ENCODE measurements around the gene KAZN. TPM values are rescaled to one million over a fixed set of nuclear protein-coding genes. Genes with fewer than 3 reads are reported as not detected.

KAZN gene
- polyA plus RNA-seq, 2 of the 4 experiments (the other 2 are of a cell fraction) = 1.3 to 1.9 TPM

DNA sequence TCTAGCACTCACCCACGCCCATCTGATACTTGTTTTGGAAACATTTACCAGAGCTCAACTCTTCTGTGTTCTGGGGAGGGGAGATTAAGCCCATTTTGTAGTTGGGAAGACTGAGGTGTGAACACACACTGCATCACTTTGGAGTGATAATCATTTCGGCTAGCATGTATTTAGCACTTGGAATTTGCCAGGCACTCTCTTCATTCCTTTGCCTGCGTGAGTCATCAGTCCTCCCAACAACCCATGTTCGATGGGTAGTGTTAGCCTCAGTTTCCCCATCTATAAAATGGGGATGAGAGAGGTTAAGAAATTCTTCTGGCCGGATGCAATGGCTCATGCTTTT is 372.3 kb downstream of the KAZN start:
- ATAC-seq (no peak), DNase-seq (ENCODE audit: low read depth in 1 of 2, low spot score in 1 of 2) (no peak), FAIRE-seq (no peak)
- Histone ChIP-seq H3K4me3 (no peak overlapping the region), H3K9me3 (no peaks in the 10 kb centered on the region), H3K27ac (no peak overlapping the region), H3K4me1 (0 out of 3 replicates have a peak, but pooled peaks cover 4% of the 10 kb centered on the region), H3K4me2 (no peak overlapping the region)
- no peak for TF ChIP-seq CEBPB (IDR thresholded peaks at IDR 0.05)
- TF ChIP-seq CHD2 (IDR thresholded peaks at IDR 0.05; ENCODE audit: low read length, partially characterized antibody) = no peak
- no peak for TF ChIP-seq MAZ (IDR thresholded peaks at IDR 0.05; ENCODE audit: borderline replicate concordance, low read depth, low read length)
- no peak for TF ChIP-seq HDAC2 (IDR thresholded peaks at IDR 0.05)
- TF ChIP-seq KDM1A (IDR thresholded peaks at IDR 0.05; ENCODE audit: low read depth) = no peak
- no peak for TF ChIP-seq ESRRA (IDR thresholded peaks at IDR 0.05; ENCODE audit: borderline replicate concordance, low read length)
- TF ChIP-seq, protein P1, sequence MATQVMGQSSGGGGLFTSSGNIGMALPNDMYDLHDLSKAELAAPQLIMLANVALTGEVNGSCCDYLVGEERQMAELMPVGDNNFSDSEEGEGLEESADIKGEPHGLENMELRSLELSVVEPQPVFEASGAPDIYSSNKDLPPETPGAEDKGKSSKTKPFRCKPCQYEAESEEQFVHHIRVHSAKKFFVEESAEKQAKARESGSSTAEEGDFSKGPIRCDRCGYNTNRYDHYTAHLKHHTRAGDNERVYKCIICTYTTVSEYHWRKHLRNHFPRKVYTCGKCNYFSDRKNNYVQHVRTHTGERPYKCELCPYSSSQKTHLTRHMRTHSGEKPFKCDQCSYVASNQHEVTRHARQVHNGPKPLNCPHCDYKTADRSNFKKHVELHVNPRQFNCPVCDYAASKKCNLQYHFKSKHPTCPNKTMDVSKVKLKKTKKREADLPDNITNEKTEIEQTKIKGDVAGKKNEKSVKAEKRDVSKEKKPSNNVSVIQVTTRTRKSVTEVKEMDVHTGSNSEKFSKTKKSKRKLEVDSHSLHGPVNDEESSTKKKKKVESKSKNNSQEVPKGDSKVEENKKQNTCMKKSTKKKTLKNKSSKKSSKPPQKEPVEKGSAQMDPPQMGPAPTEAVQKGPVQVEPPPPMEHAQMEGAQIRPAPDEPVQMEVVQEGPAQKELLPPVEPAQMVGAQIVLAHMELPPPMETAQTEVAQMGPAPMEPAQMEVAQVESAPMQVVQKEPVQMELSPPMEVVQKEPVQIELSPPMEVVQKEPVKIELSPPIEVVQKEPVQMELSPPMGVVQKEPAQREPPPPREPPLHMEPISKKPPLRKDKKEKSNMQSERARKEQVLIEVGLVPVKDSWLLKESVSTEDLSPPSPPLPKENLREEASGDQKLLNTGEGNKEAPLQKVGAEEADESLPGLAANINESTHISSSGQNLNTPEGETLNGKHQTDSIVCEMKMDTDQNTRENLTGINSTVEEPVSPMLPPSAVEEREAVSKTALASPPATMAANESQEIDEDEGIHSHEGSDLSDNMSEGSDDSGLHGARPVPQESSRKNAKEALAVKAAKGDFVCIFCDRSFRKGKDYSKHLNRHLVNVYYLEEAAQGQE (IDR thresholded peaks at IDR 0.05) = no peak
- no peak for TF ChIP-seq HEYL (CRISPR knock-in tag; IDR thresholded peaks at IDR 0.05)
- no peak for TF ChIP-seq ZSCAN20 (CRISPR knock-in tag; IDR thresholded peaks at IDR 0.05)
- no peak for TF ChIP-seq SMC3 (IDR thresholded peaks at IDR 0.05)
- TF ChIP-seq, protein P2, sequence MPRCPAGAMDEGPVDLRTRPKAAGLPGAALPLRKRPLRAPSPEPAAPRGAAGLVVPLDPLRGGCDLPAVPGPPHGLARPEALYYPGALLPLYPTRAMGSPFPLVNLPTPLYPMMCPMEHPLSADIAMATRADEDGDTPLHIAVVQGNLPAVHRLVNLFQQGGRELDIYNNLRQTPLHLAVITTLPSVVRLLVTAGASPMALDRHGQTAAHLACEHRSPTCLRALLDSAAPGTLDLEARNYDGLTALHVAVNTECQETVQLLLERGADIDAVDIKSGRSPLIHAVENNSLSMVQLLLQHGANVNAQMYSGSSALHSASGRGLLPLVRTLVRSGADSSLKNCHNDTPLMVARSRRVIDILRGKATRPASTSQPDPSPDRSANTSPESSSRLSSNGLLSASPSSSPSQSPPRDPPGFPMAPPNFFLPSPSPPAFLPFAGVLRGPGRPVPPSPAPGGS (IDR thresholded peaks at IDR 0.05) = no peak
- TF ChIP-seq POLR2AphosphoS2 (conservative IDR thresholded peaks at IDR 0.05; ENCODE audit: low read length) = no peak
- no peak for TF ChIP-seq POLR2A (IDR thresholded peaks at IDR 0.05; ENCODE audit: low read length)
- no peak for TF ChIP-seq HOXA7 (CRISPR knock-in tag; IDR thresholded peaks at IDR 0.05)
- TF ChIP-seq JUNB (IDR thresholded peaks at IDR 0.05) = no peak
- no peak for TF ChIP-seq BHLHE40 (IDR thresholded peaks at IDR 0.05; ENCODE audit: low read depth, low read length)
- no peak for TF ChIP-seq FOSL2 (IDR thresholded peaks at IDR 0.05)
- TF ChIP-seq FOSL2 (CRISPR knock-in tag; IDR thresholded peaks at IDR 0.05) = no peak
- TF ChIP-seq CHD4 (IDR thresholded peaks at IDR 0.05; ENCODE audit: borderline replicate concordance) = no peak
- no peak for TF ChIP-seq CBX8 (IDR thresholded peaks at IDR 0.05)
- ChIA-PET CTCF (no interaction called here), POLR2A (no interaction called here)
- WGBS (ENCODE audit: missing lambda C conversion rate) = 44% methylated on average over 5 of the region's 5 CpGs

GRCh38 chr1:14971221-14971620 is 372.7 kb downstream of the KAZN start:
- 0 out of 3 replicates have a peak, but pooled peaks cover 4% of the 10 kb centered on the region for H3K4me1 ChIP-seq
- no peak overlapping the region for H3K4me2 ChIP-seq
- DNase-seq (ENCODE audit: low read depth in 1 of 2, low spot score in 1 of 2) (no peak), ATAC-seq (no peak), FAIRE-seq (no peak)
- CTCF ChIA-PET = no interaction called here
- H3K4me3 ChIP-seq = no peak overlapping the region
- POLR2A ChIA-PET = no interaction called here
- 94% methylated on average over 12 of the region's 12 CpGs for WGBS (ENCODE audit: missing lambda C conversion rate)
- no peak overlapping the region for H3K27ac ChIP-seq
- no peaks in the 10 kb centered on the region for H3K9me3 ChIP-seq
- TF ChIP-seq EP300 (IDR thresholded peaks at IDR 0.05) (no peak), NR3C1 (IDR thresholded peaks at IDR 0.05) (no peak), JUNB (IDR thresholded peaks at IDR 0.05) (no peak), FOSB (CRISPR knock-in tag; IDR thresholded peaks at IDR 0.05) (no peak), CBX8 (IDR thresholded peaks at IDR 0.05) (no peak), SREBF2 (IDR thresholded peaks at IDR 0.05) (no peak), ESRRA (IDR thresholded peaks at IDR 0.05; ENCODE audit: borderline replicate concordance, low read length) (no peak), BHLHE40 (IDR thresholded peaks at IDR 0.05; ENCODE audit: low read depth, low read length) (no peak), CHD2 (IDR thresholded peaks at IDR 0.05; ENCODE audit: low read length, partially characterized antibody) (no peak), HOXB13 (CRISPR knock-in tag; IDR thresholded peaks at IDR 0.05; ENCODE audit: low read depth) (no peak), ZSCAN20 (CRISPR knock-in tag; IDR thresholded peaks at IDR 0.05) (no peak), HES2 (IDR thresholded peaks at IDR 0.05) (no peak), RFX5 (IDR thresholded peaks at IDR 0.05) (no peak), ZC3H11A (IDR thresholded peaks at IDR 0.05) (no peak), MYC (IDR thresholded peaks at IDR 0.05; ENCODE audit: borderline replicate concordance, low read length) (no peak)
- TF ChIP-seq, protein P3, sequence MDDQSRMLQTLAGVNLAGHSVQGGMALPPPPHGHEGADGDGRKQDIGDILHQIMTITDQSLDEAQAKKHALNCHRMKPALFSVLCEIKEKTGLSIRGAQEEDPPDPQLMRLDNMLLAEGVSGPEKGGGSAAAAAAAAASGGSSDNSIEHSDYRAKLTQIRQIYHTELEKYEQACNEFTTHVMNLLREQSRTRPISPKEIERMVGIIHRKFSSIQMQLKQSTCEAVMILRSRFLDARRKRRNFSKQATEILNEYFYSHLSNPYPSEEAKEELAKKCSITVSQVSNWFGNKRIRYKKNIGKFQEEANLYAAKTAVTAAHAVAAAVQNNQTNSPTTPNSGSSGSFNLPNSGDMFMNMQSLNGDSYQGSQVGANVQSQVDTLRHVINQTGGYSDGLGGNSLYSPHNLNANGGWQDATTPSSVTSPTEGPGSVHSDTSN (IDR thresholded peaks at IDR 0.05) = no peak
- TF ChIP-seq, protein P2 (IDR thresholded peaks at IDR 0.05) = no peak
- TF ChIP-seq, protein P1 (IDR thresholded peaks at IDR 0.05) = no peak

Measured in A549 (cell line).